ENCODE measurements around the gene ARHGEF10L.

Gene ARHGEF10L

GRCh38 chr1:17550729-17551584 is 11.5 kb downstream of the ARHGEF10L start:
- no peak for DNase-seq

GRCh38 chr1:17551755-17552234 is 12.3 kb downstream of the ARHGEF10L start:
- peak; percentile 94 for DNase-seq

- peak; percentile 83 for DNase-seq
Measured at GRCh38 chr1:17553975-17554700, 14.6 kb downstream of the ARHGEF10L start.

- peak; percentile 43 for DNase-seq
Measured at GRCh38 chr1:17554954-17555353, 15.5 kb downstream of the ARHGEF10L start.

GRCh38 chr1:17557986-17558385 is 18.5 kb downstream of the ARHGEF10L start:
- no peak for DNase-seq

GRCh38 chr1:17558541-17558940 is 19.0 kb downstream of the ARHGEF10L start:
- DNase-seq, result no peak

- no peak for DNase-seq
Measured at GRCh38 chr1:17558954-17559614, 19.6 kb downstream of the ARHGEF10L start.

GRCh38 chr1:17559615-17560419 is 20.3 kb downstream of the ARHGEF10L start:
- DNase-seq, result no peak

GRCh38 chr1:17561247-17561548 is 21.7 kb downstream of the ARHGEF10L start:
- no peak for DNase-seq

- DNase-seq, result peak; percentile 77
Measured at GRCh38 chr1:17561561-17561985, 22.1 kb downstream of the ARHGEF10L start.

GRCh38 chr1:17562375-17562774 is 22.9 kb downstream of the ARHGEF10L start:
- no peak for DNase-seq

GRCh38 chr1:17563494-17564281 is 24.2 kb downstream of the ARHGEF10L start:
- no peak for DNase-seq

- no peak for DNase-seq
Measured at GRCh38 chr1:17564458-17565393, 25.2 kb downstream of the ARHGEF10L start.

- DNase-seq, result peak; percentile 47
Measured at GRCh38 chr1:17565461-17566252, 26.2 kb downstream of the ARHGEF10L start.

GRCh38 chr1:17566417-17566816 is 26.9 kb downstream of the ARHGEF10L start:
- DNase-seq, result no peak

- no peak for DNase-seq
Measured at GRCh38 chr1:17566892-17567291, 27.4 kb downstream of the ARHGEF10L start.

GRCh38 chr1:17567582-17567981 is 28.1 kb downstream of the ARHGEF10L start:
- no peak for DNase-seq

- no peak for DNase-seq
Measured at GRCh38 chr1:17568014-17568900, 28.8 kb downstream of the ARHGEF10L start.
